Esophagus muscularis mucosa (tissue), 4 donors: ENCODE measurements around the gene DHX32. TPM values are rescaled to one million over a fixed set of nuclear protein-coding genes. Genes with fewer than 3 reads are reported as not detected.
"Not testable (repeated sequence)": the region's sequence is repeated elsewhere in the genome, so short reads cannot be mapped to it uniquely, and the experiment has no call there.

Source experiments
- DNase-seq: peaks from one replicate; pipeline ENCODE4 v3.0.0-alpha.2; 2017; ENCODE audit errors: extremely low spot score
- H3K27ac ChIP-seq, 4 donors: fragments of 200-600 bp; sonication (generic); replicated peaks in 1 of 4; 1 replicate in 3 of 4; 2 replicates in 1 of 4; pipeline ENCODE4 v1.5.1; 2016 to 2019; ENCODE audit warnings: mild to moderate bottlenecking in 1 of 4
- H3K27me3 ChIP-seq, 4 donors: fragments of 200-600 bp; sonication (generic); one replicate each; pipeline versions ENCODE4 v1.5.1 to v1.6.0; 2016 to 2019
- H3K36me3 ChIP-seq, 4 donors: fragments of 200-600 bp; sonication (generic); one replicate each; pipeline ENCODE4 v1.5.1; 2016 to 2019
- H3K4me1 ChIP-seq, 4 donors: fragments of 200-600 bp; sonication (generic); one replicate each; pipeline ENCODE4 v1.5.1; 2016 to 2019
- H3K4me3 ChIP-seq, 4 donors: fragments of 200-600 bp; sonication (generic); 1 replicate in 2 of 4; 2 replicates in 2 of 4; pipeline ENCODE4 v1.5.1; 2016 to 2019; ENCODE audit warnings: mild to moderate bottlenecking in 4 of 4, moderate library complexity in 1 of 4
- H3K9me3 ChIP-seq, 4 donors: fragments of 200-600 bp; sonication (generic); 1 replicate in 3 of 4; 2 replicates in 1 of 4; pipeline ENCODE4 v1.5.1; 2016 to 2019
- CTCF ChIP-seq, 3 experiments: fragments of 200-600 bp in 2 of 3; fragments of 450-650 bp in 1 of 3; sonication (generic) in 2 of 3; IDR thresholded peaks; one replicate each; pipeline ENCODE4 v1.5.1; 2017 to 2019; ENCODE audit warnings: antibody characterized with exemption in 3 of 3, mild to moderate bottlenecking in 2 of 3, moderate library complexity in 1 of 3
- EP300 ChIP-seq: sonication (generic); formaldehyde crosslinking; IDR thresholded peaks from one replicate; pipeline ENCODE4 v1.6.1; 2017; ENCODE audit warnings: antibody characterized with exemption
- POLR2A ChIP-seq: fragments of 450-650 bp; IDR thresholded peaks from one replicate; pipeline ENCODE4 v1.6.1; 2017; ENCODE audit warnings: antibody characterized with exemption, moderate library complexity, mild to moderate bottlenecking, low read depth
- POLR2AphosphoS5 ChIP-seq, 2 donors: sonication (generic); formaldehyde crosslinking; IDR thresholded peaks; one replicate each; pipeline ENCODE4 v1.6.1; 2017; ENCODE audit warnings: antibody characterized with exemption in 2 of 2
- WGBS: methylation state at CpG from one replicate; pipeline ENCODE4 v1.1.5; 2018; 5-methylcytosine and 5-hydroxymethylcytosine counted together
- intact Hi-C: fragments of 100-400 bp; cut with DNase I; formaldehyde crosslinking; loops from one replicate; pipeline ENCODE4 v1.15.1; 2023
- total RNA-seq, 4 donors: library from RNA; depleted of rRNA; stranded (reverse); fragments of >200 nt; gene quantifications; one replicate each; pipeline versions ENCODE4 v1.1.0 to v1.2.1, GENCODE V29; 2016

The DHX32 gene
- total RNA-seq, 4 donors from 2014 or later, result 22.4 to 26.2 (median 25.0) TPM

GRCh38 chr10:125925262-125925834, 44.3 kb upstream of the DHX32 start:
- WGBS, result 84% methylated on average over 5 of the region's 5 CpGs
- H3K27me3 ChIP-seq, result no peaks in the 10 kb centered on the region
- no peak overlapping the region for H3K27ac ChIP-seq
- intact Hi-C loops, result no loop called here
- DNase-seq, result no peak
- H3K4me1 ChIP-seq, result no peaks in the 10 kb centered on the region
- no peaks in the 10 kb centered on the region for H3K9me3 ChIP-seq
- no peak for TF ChIP-seq POLR2A
- H3K36me3 ChIP-seq, result no peaks in the 10 kb centered on the region
- no peak overlapping the region for H3K4me3 ChIP-seq

- H3K27ac ChIP-seq, DNase-seq, H3K4me3 ChIP-seq, H3K27me3 ChIP-seq, H3K36me3 ChIP-seq, H3K4me1 ChIP-seq, intact Hi-C loops, H3K9me3 ChIP-seq: not testable (repeated sequence)
- WGBS, result 90% methylated on average over 2 of the region's 2 CpGs
Observed at GRCh38 chr10:125921643-125922306, 40.7 kb upstream of the DHX32 start.

- H3K4me3 ChIP-seq, H3K36me3 ChIP-seq, H3K27ac ChIP-seq, intact Hi-C loops, DNase-seq, H3K4me1 ChIP-seq, H3K9me3 ChIP-seq, H3K27me3 ChIP-seq: not testable (repeated sequence)
- WGBS, result 87% methylated on average over 8 of the region's 8 CpGs
Observed at GRCh38 chr10:125917704-125918361, 36.7 kb upstream of the DHX32 start.

- DNase-seq, result no peak
- no peak overlapping the region for H3K4me3 ChIP-seq
- H3K9me3 ChIP-seq, result no peaks in the 10 kb centered on the region
- WGBS, result 78% methylated on average over 3 of the region's 3 CpGs
- TF ChIP-seq CTCF (IDR thresholded peaks at IDR 0.05), result no peak
- TF ChIP-seq EP300, result no peak
- TF ChIP-seq POLR2AphosphoS5 (IDR thresholded peaks at IDR 0.05), result no peak
- TF ChIP-seq POLR2A, result no peak
- no peak overlapping the region for H3K27ac ChIP-seq
- H3K27me3 ChIP-seq, result no peaks in the 10 kb centered on the region
- intact Hi-C loops, result no loop called here
- H3K36me3 ChIP-seq, result no peaks in the 10 kb centered on the region
- no peaks in the 10 kb centered on the region for H3K4me1 ChIP-seq
Observed at GRCh38 chr10:125916977-125917376, 35.9 kb upstream of the DHX32 start.

GRCh38 chr10:125913277-125913676, 32.2 kb upstream of the DHX32 start:
- H3K27ac ChIP-seq, H3K4me3 ChIP-seq, H3K27me3 ChIP-seq, H3K9me3 ChIP-seq, DNase-seq, H3K4me1 ChIP-seq, H3K36me3 ChIP-seq, intact Hi-C loops: not testable (repeated sequence)
- WGBS, result 40% methylated on average over 6 of the region's 6 CpGs

GRCh38 chr10:125911990-125912389, 30.9 kb upstream of the DHX32 start:
- H3K4me3 ChIP-seq, result no peak overlapping the region
- intact Hi-C loops, result no loop called here
- no peaks in the 10 kb centered on the region for H3K36me3 ChIP-seq
- H3K4me1 ChIP-seq, result no peaks in the 10 kb centered on the region
- H3K27ac ChIP-seq, result no peak overlapping the region
- no peak for TF ChIP-seq POLR2A
- no peak for TF ChIP-seq POLR2AphosphoS5 (IDR thresholded peaks at IDR 0.05)
- no peak for TF ChIP-seq CTCF (IDR thresholded peaks at IDR 0.05)
- TF ChIP-seq EP300, result no peak
- DNase-seq, result no peak
- H3K27me3 ChIP-seq, result no peaks in the 10 kb centered on the region
- 68% methylated on average over 4 of the region's 4 CpGs for whole genome bisulfite sequencing
- no peaks in the 10 kb centered on the region for H3K9me3 ChIP-seq
